WTC11 (cell line): ENCODE data around the gene TMEM176B.

ENCODE experiments used
- AFF4 ChIP-seq: sonication (generic); formaldehyde crosslinking; IDR thresholded peaks from 2 replicates; pipeline ENCODE4 v1.8.1; 2023; ENCODE audit warnings: mild to moderate bottlenecking, missing genetic modification reagents, borderline replicate concordance
- JAZF1 ChIP-seq: fragments of 250-450 bp; sonication (Bioruptor Pico); IDR thresholded peaks from 2 replicates; pipeline ENCODE4 v1.9.0; 2021; ENCODE audit warnings: moderate library complexity, mild to moderate bottlenecking, inconsistent platforms
- MAX ChIP-seq: sonication (generic); formaldehyde crosslinking; IDR thresholded peaks from 2 replicates; pipeline ENCODE4 v1.8.0; 2022; ENCODE audit warnings: mild to moderate bottlenecking, missing genetic modification reagents
- NR2C2 ChIP-seq: sonication (generic); formaldehyde crosslinking; IDR thresholded peaks from 2 replicates; pipeline ENCODE4 v1.8.0; 2022; ENCODE audit warnings: mild to moderate bottlenecking, missing genetic modification reagents
- RELA ChIP-seq: sonication (generic); formaldehyde crosslinking; IDR thresholded peaks from 2 replicates; pipeline ENCODE4 v1.8.1; 2022; ENCODE audit warnings: missing genetic modification reagents, mild to moderate bottlenecking, borderline replicate concordance
- SP1 ChIP-seq: sonication (generic); formaldehyde crosslinking; conservative IDR thresholded peaks from 2 replicates; pipeline ENCODE4 v1.8.1; 2022; ENCODE audit warnings: missing genetic modification reagents
- TCF7 ChIP-seq: sonication (generic); formaldehyde crosslinking; IDR thresholded peaks from 2 replicates; pipeline ENCODE4 v1.8.0; 2022; ENCODE audit warnings: mild to moderate bottlenecking, low read depth, missing genetic modification reagents, moderate library complexity
- ZNF423 ChIP-seq: fragments of 250-450 bp; sonication (Bioruptor Pico); IDR thresholded peaks from 2 replicates; pipeline ENCODE4 v2.1.2; 2022; ENCODE audit warnings: mild to moderate bottlenecking, moderate library complexity
- TF ChIP-seq, protein P1 (sequence below): fragments of 200-600 bp; IDR thresholded peaks from 2 replicates; pipeline ENCODE4 v1.8.0; 2022; ENCODE audit warnings: antibody characterized with exemption
- TF ChIP-seq, protein P2 (sequence below): sonication (generic); formaldehyde crosslinking; IDR thresholded peaks from 2 replicates; pipeline ENCODE4 v1.8.1; 2022; ENCODE audit warnings: missing genetic modification reagents, borderline replicate concordance
- TF ChIP-seq, protein P3 (sequence below): sonication (generic); formaldehyde crosslinking; IDR thresholded peaks from 2 replicates; pipeline ENCODE4 v1.8.0; 2022; ENCODE audit warnings: mild to moderate bottlenecking, missing genetic modification reagents

DNA sequence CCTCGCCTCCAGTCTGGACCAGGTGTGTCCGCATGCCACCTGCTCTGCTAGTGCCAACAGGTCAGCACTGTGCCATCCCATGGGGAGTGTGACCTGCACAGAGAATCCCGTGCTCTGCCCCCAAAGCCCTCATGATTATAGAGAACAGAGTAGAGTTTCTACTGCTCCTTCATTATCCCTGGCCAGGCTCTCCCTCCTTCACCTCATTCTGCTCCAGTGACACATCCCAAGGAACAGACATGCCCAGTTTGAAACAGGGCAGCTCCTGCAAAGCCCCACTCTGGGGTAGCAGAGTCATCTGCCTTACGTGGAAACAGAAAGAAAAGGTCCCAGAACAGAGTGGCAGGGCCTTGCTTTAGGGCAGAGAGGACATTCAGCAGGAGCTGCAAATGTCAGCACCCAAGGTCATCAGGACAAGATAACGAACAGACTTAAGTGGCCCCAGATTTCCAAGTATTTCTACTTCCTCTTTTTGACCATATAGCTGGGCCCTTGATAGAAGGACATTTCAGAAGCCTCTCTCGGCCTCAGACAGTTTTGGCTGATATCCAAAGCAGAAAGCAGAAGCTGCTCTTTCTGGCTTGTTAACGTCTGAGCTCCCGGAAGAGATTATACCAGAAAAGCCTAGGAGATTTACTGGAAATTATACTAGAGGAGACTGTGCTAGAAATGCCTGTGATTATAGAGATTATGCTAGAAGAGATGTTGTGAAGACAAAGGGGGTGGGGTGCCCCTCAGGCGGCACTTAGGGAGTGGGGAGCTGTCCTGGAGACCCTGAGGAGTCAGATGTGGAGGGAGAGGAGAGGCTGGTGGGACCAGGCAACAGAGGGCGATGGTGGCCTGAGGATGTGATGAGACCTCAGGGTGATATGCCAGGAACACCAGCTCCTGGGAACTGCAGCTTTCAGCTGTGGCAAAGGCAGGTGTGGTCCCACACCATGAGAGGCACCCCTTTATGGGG is 12.6 kb downstream of the TMEM176B start:
- TF ChIP-seq ZNF423 (CRISPR knock-in tag) (no peak), MAX (no peak), RELA (CRISPR knock-in tag) (no peak), NR2C2 (CRISPR knock-in tag) (no peak), JAZF1 (no peak), SP1 (CRISPR knock-in tag) (no peak), AFF4 (no peak), TCF7 (CRISPR knock-in tag) (no peak)
- TF ChIP-seq, protein P1, sequence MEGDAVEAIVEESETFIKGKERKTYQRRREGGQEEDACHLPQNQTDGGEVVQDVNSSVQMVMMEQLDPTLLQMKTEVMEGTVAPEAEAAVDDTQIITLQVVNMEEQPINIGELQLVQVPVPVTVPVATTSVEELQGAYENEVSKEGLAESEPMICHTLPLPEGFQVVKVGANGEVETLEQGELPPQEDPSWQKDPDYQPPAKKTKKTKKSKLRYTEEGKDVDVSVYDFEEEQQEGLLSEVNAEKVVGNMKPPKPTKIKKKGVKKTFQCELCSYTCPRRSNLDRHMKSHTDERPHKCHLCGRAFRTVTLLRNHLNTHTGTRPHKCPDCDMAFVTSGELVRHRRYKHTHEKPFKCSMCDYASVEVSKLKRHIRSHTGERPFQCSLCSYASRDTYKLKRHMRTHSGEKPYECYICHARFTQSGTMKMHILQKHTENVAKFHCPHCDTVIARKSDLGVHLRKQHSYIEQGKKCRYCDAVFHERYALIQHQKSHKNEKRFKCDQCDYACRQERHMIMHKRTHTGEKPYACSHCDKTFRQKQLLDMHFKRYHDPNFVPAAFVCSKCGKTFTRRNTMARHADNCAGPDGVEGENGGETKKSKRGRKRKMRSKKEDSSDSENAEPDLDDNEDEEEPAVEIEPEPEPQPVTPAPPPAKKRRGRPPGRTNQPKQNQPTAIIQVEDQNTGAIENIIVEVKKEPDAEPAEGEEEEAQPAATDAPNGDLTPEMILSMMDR: no peak
- TF ChIP-seq, protein P2, sequence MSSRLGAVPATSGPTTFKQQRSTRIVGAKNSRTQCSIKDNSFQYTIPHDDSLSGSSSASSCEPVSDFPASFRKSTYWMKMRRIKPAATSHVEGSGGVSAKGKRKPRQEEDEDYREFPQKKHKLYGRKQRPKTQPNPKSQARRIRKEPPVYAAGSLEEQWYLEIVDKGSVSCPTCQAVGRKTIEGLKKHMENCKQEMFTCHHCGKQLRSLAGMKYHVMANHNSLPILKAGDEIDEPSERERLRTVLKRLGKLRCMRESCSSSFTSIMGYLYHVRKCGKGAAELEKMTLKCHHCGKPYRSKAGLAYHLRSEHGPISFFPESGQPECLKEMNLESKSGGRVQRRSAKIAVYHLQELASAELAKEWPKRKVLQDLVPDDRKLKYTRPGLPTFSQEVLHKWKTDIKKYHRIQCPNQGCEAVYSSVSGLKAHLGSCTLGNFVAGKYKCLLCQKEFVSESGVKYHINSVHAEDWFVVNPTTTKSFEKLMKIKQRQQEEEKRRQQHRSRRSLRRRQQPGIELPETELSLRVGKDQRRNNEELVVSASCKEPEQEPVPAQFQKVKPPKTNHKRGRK: no peak
- TF ChIP-seq, protein P3, sequence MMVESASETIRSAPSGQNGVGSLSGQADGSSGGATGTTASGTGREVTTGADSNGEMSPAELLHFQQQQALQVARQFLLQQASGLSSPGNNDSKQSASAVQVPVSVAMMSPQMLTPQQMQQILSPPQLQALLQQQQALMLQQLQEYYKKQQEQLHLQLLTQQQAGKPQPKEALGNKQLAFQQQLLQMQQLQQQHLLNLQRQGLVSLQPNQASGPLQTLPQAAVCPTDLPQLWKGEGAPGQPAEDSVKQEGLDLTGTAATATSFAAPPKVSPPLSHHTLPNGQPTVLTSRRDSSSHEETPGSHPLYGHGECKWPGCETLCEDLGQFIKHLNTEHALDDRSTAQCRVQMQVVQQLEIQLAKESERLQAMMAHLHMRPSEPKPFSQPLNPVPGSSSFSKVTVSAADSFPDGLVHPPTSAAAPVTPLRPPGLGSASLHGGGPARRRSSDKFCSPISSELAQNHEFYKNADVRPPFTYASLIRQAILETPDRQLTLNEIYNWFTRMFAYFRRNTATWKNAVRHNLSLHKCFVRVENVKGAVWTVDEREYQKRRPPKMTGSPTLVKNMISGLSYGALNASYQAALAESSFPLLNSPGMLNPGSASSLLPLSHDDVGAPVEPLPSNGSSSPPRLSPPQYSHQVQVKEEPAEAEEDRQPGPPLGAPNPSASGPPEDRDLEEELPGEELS (CRISPR knock-in tag): no peak
